WTC11 (cell line): ENCODE data around the gene CIT. TPM values are rescaled to one million over a fixed set of nuclear protein-coding genes. Genes with fewer than 3 reads are reported as not detected.

Experiments used
- ATAC-seq: fragments of 200-7000 bp; cut with Tn5 transposase; 2 replicates; pipeline ENCODE4 v1.10.0; 2021; ENCODE audit warnings: mild to moderate bottlenecking, moderate library complexity
- CTCF ChIA-PET: fragments of 300-600 bp; sonication (Branson Sonifier 250); formaldehyde crosslinking; loops from one replicate; lab custom pipeline; 2021; ENCODE audit warnings: antibody characterized with exemption; lab: Charles Lee
- POLR2A ChIA-PET: fragments of 350-600 bp; sonication (Branson Sonifier 250); formaldehyde crosslinking; loops from one replicate; lab custom pipeline; 2021; ENCODE audit warnings: antibody characterized with exemption; lab: Charles Lee
- DNase-seq: peaks from one replicate; pipeline ENCODE4 v3.0.0; 2021; ENCODE audit warnings: low spot score
- H3K27ac Mint-ChIP-seq: 2 replicates; pipeline ENCODE4 v1.8.0; 2021; ENCODE audit warnings: mixed read lengths
- H3K27me3 Mint-ChIP-seq: 2 replicates; pipeline ENCODE4 v1.8.0; 2021; ENCODE audit warnings: low read depth, mild to moderate bottlenecking, moderate library complexity, mixed read lengths
- H3K36me3 Mint-ChIP-seq: 2 replicates; pipeline ENCODE4 v1.8.0; 2021; ENCODE audit warnings: mixed read lengths
- H3K4me1 Mint-ChIP-seq: 2 replicates; pipeline ENCODE4 v1.8.0; 2022; ENCODE audit warnings: mixed read lengths
- H3K4me3 Mint-ChIP-seq: 2 replicates; pipeline ENCODE4 v1.8.0; 2021; ENCODE audit warnings: mild to moderate bottlenecking, moderate library complexity, mixed read lengths
- H3K9me3 Mint-ChIP-seq: 2 replicates; pipeline ENCODE4 v1.8.0; 2021; ENCODE audit warnings: mixed read lengths
- AFF4 ChIP-seq: sonication (generic); formaldehyde crosslinking; IDR thresholded peaks from 2 replicates; pipeline ENCODE4 v1.8.1; 2023; ENCODE audit warnings: mild to moderate bottlenecking, missing genetic modification reagents, borderline replicate concordance
- CREB1 ChIP-seq: sonication (generic); formaldehyde crosslinking; IDR thresholded peaks from 2 replicates; pipeline ENCODE4 v1.8.0; 2023; ENCODE audit warnings: mild to moderate bottlenecking, missing genetic modification reagents
- CREM ChIP-seq: sonication (generic); formaldehyde crosslinking; IDR thresholded peaks from 2 replicates; pipeline ENCODE4 v1.8.1; 2022; ENCODE audit warnings: mild to moderate bottlenecking, missing genetic modification reagents, moderate library complexity
- CTCF ChIP-seq: fragments of 200-600 bp; IDR thresholded peaks from 2 replicates; pipeline ENCODE4 v1.8.0; 2022; ENCODE audit warnings: antibody characterized with exemption
- E2F5 ChIP-seq: sonication (generic); formaldehyde crosslinking; IDR thresholded peaks from 2 replicates; pipeline ENCODE4 v1.8.1; 2022; ENCODE audit warnings: mild to moderate bottlenecking, moderate library complexity, missing genetic modification reagents
- ELF4 ChIP-seq: sonication (generic); formaldehyde crosslinking; IDR thresholded peaks from 2 replicates; pipeline ENCODE4 v1.8.1; 2022; ENCODE audit warnings: low read depth, mild to moderate bottlenecking, moderate library complexity, missing genetic modification reagents
- ETV6 ChIP-seq: sonication (generic); formaldehyde crosslinking; IDR thresholded peaks from 2 replicates; pipeline ENCODE4 v1.8.1; 2022; ENCODE audit warnings: mild to moderate bottlenecking, missing genetic modification reagents
- FOXK1 ChIP-seq: sonication (generic); formaldehyde crosslinking; IDR thresholded peaks from 2 replicates; pipeline ENCODE4 v1.8.0; 2022; ENCODE audit warnings: mild to moderate bottlenecking, moderate library complexity, missing genetic modification reagents
- HMGXB4 ChIP-seq: sonication (generic); formaldehyde crosslinking; IDR thresholded peaks from 2 replicates; pipeline ENCODE4 v1.8.1; 2023; ENCODE audit warnings: mild to moderate bottlenecking, moderate library complexity, missing genetic modification reagents
- MAX ChIP-seq: sonication (generic); formaldehyde crosslinking; IDR thresholded peaks from 2 replicates; pipeline ENCODE4 v1.8.0; 2022; ENCODE audit warnings: mild to moderate bottlenecking, missing genetic modification reagents
- MYBL2 ChIP-seq: sonication (generic); formaldehyde crosslinking; IDR thresholded peaks from 2 replicates; pipeline ENCODE4 v1.8.1; 2023; ENCODE audit warnings: mild to moderate bottlenecking, moderate library complexity, missing genetic modification reagents
- NR2C2 ChIP-seq: sonication (generic); formaldehyde crosslinking; IDR thresholded peaks from 2 replicates; pipeline ENCODE4 v1.8.0; 2022; ENCODE audit warnings: mild to moderate bottlenecking, missing genetic modification reagents
- OVOL2 ChIP-seq: fragments of 250-450 bp; sonication (Bioruptor Pico); IDR thresholded peaks from 2 replicates; pipeline ENCODE4 v1.9.0; 2021; ENCODE audit warnings: mild to moderate bottlenecking, borderline replicate concordance
- PREB ChIP-seq: sonication (generic); formaldehyde crosslinking; IDR thresholded peaks from 2 replicates; pipeline ENCODE4 v1.8.1; 2022; ENCODE audit warnings: mild to moderate bottlenecking, missing genetic modification reagents, moderate library complexity, borderline replicate concordance
- RELA ChIP-seq: sonication (generic); formaldehyde crosslinking; IDR thresholded peaks from 2 replicates; pipeline ENCODE4 v1.8.1; 2022; ENCODE audit warnings: missing genetic modification reagents, mild to moderate bottlenecking, borderline replicate concordance
- USF1 ChIP-seq: sonication (generic); formaldehyde crosslinking; IDR thresholded peaks from 2 replicates; pipeline ENCODE4 v1.8.0; 2022; ENCODE audit warnings: mild to moderate bottlenecking, missing genetic modification reagents
- ZBTB43 ChIP-seq: sonication (generic); formaldehyde crosslinking; IDR thresholded peaks from 2 replicates; pipeline ENCODE4 v1.8.1; 2023; ENCODE audit warnings: mild to moderate bottlenecking, missing genetic modification reagents
- ZNF281 ChIP-seq: sonication (generic); formaldehyde crosslinking; IDR thresholded peaks from 2 replicates; pipeline ENCODE4 v1.8.0; 2023; ENCODE audit warnings: mild to moderate bottlenecking, missing genetic modification reagents
- ZNF423 ChIP-seq: fragments of 250-450 bp; sonication (Bioruptor Pico); IDR thresholded peaks from 2 replicates; pipeline ENCODE4 v2.1.2; 2022; ENCODE audit warnings: mild to moderate bottlenecking, moderate library complexity
- total RNA-seq: library from RNA; stranded (reverse); gene quantifications from 3 replicates; pipeline ENCODE4 v1.2.3, GENCODE V29; 2021

The CIT gene
- total RNA-seq, 1 experiment from 2014 or later = 65.4 TPM

- TF ChIP-seq ELF4 (CRISPR knock-in tag) (no peak), NR2C2 (CRISPR knock-in tag) (no peak), USF1 (no peak), E2F5 (CRISPR knock-in tag) (no peak)
Observed at GRCh38 chr12:119668324-119668841, 208.7 kb downstream of the CIT start (continued).

GRCh38 chr12:119667577-119668323, 209.4 kb downstream of the CIT start, which contains the start of gene PRKAB1:
PRKAB1 (plus strand) TSS chr12:119668133; CDS start chr12:119668245, 112 bp downstream.
- POLR2A ChIA-PET = interaction anchor here (0.5 kb wide), 1 partner anchor 10 kb away, joined by 4 read pairs; no protein-coding TSS in a partner anchor
- TF ChIP-seq PREB (CRISPR knock-in tag) (no peak), CREM (CRISPR knock-in tag) (peak; percentile 22; the same call in 1 of the 2 replicates), MYBL2 (CRISPR knock-in tag) (peak; percentile 46; the same call in 1 of the 2 replicates), OVOL2 (CRISPR knock-in tag) (no peak), ZNF423 (CRISPR knock-in tag) (no peak), CREB1 (CRISPR knock-in tag) (0 out of 2 replicates have a peak, but pooled peaks have one; percentile 43), FOXK1 (CRISPR knock-in tag) (peak; percentile 50; the same call in 1 of the 2 replicates), ZBTB43 (CRISPR knock-in tag) (no peak), MAX (CRISPR knock-in tag) (peak; percentile 86), HMGXB4 (CRISPR knock-in tag) (peak; percentile 30; the same call in 1 of the 2 replicates), AFF4 (CRISPR knock-in tag) (0 out of 2 replicates have a peak, but pooled peaks have one; percentile 59), ZNF281 (CRISPR knock-in tag) (0 out of 2 replicates have a peak, but pooled peaks have one; percentile 16), CTCF (peak; percentile 50), ETV6 (CRISPR knock-in tag) (peak; percentile 90), RELA (no peak)

More at GRCh38 chr12:119667577-119668323, 209.4 kb downstream of the CIT start, which contains the start of gene PRKAB1:
- Mint-ChIP-seq H3K9me3 (no peaks in the 10 kb centered on the region), H3K4me3 (peak within 1 kb of the TSS; percentile 93), H3K36me3 (peaks cover 29% of the 10 kb centered on the region), H3K27ac (peak within 1 kb of the TSS; percentile 85), H3K4me1 (peaks cover 13% of the 10 kb centered on the region), H3K27me3 (peaks cover 3% of the 10 kb centered on the region)
- DNase-seq (peak; percentile 96), ATAC-seq (peak; percentile 96)
- CTCF ChIA-PET = interaction anchor here (0.6 to 2.0 kb wide), 19 partner anchors 9 to 511 kb away, joined by 3 to 20 read pairs (median 3); no protein-coding TSS in a partner anchor
